NCI-H2196 (cell line): Measurements from ENCODE around the gene NRL.

Source experiments
- DNase-seq: peaks from one replicate; lab custom pipeline; 2025; ENCODE audit not compliant: unreplicated experiment; lab: John Stamatoyannopoulos, UW

Gene NRL

DNA sequence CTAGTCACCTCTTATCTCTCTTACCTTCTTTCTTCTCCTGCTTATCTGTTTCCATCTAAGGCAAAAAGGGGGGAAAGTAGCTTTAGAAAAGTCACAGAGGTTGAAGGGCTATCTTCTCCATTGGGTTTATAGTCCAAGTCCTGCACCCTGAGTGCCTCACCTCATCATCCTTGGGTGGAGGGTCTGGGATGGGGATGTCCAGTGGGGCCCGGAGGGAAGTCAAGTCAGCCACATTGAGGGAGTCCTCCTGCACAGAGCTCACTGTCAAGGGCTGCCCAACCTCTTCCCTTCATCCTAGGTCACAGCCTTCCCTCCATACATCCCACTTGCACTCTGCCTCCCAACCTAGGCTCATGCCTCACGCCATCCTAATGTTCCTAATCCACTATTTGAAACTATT is 30.5 kb upstream of the NRL start:
- DNase-seq: no peak

DNA sequence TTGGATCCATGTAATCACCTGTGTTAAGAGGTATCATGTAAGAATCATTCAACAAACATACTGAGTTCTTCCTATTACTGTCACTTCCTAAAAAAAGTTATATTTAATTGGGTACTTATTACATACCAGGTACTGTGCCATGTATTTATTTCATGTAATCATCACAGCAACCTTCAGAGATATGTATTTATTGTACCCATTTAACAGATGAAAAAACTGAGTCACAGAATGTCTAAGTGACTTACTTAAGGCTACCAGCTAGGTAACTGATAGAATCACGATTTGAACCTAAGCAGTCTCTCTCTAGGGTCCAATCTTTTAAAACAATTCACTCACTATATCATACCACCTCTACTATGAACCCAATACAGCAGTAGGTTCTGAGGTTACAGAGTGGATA is 29.7 kb upstream of the NRL start:
- DNase-seq: no peak

- no peak for DNase-seq
Observed at GRCh38 chr14:24143511-24143910, 28.8 kb upstream of the NRL start.

- DNase-seq: peak; percentile 100
Observed at GRCh38 chr14:24141097-24141880, 26.5 kb upstream of the NRL start, which contains the start of gene EMC9. EMC9 (minus strand) TSS chr14:24141591; CDS start chr14:24141304, 287 bp downstream.

GRCh38 chr14:24139272-24139934 is 24.7 kb upstream of the NRL start:
- no peak for DNase-seq

- DNase-seq: no peak
Observed at GRCh38 chr14:24138396-24139271, 23.9 kb upstream of the NRL start.

GRCh38 chr14:24137529-24138395 is 23.0 kb upstream of the NRL start:
- DNase-seq: no peak

DNA sequence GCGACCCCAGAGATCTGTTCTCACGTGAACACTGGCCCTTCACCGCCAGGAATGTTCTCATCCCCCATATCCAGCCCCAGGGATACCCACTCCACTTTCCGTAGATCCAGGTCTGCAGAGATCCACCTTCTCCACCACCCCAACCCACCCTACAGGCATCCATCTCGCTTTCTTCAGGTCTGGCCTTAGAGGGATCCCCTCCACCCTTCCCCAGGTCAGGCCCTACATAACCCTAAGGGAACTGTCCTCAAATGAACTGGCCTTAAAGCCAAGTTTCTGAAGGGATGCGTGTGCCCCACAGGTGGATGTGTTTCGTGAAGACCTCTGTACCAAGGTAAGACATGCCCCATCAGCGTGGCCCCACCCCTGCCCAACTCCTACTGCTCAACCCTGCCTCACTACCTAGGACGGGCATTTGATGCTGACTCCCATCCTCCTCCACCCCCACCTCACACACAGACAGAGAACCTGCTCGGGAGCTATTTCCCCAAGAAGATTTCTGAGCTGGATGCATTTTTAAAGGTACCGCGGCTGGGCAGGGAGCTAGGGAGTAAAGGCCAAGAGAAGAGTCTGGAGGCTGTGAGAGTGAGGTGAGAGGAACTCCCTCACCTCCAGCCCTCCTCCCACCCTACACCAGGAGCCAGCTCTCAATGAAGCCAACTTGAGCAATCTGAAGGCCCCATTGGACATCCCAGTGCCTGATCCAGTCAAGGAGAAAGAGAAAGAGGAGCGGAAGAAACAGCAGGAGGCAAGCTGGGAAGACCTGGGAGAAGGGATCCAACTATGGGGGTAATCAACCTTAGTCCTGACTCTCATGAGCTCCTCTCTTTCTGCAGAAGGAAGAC is 22.2 kb upstream of the NRL start:
- DNase-seq: no peak

- peak; percentile 95 for DNase-seq
Observed at GRCh38 chr14:24135834-24136683, 21.3 kb upstream of the NRL start, which contains the start of gene PSME1. PSME1 (plus strand) TSS chr14:24136194; CDS start chr14:24136263, 69 bp downstream.

GRCh38 chr14:24135584-24135833 is 20.8 kb upstream of the NRL start:
- no peak for DNase-seq

- DNase-seq: no peak
Observed at GRCh38 chr14:24133735-24134134, 19.0 kb upstream of the NRL start.

- DNase-seq: no peak
Observed at GRCh38 chr14:24132976-24133375, 18.2 kb upstream of the NRL start.

DNA sequence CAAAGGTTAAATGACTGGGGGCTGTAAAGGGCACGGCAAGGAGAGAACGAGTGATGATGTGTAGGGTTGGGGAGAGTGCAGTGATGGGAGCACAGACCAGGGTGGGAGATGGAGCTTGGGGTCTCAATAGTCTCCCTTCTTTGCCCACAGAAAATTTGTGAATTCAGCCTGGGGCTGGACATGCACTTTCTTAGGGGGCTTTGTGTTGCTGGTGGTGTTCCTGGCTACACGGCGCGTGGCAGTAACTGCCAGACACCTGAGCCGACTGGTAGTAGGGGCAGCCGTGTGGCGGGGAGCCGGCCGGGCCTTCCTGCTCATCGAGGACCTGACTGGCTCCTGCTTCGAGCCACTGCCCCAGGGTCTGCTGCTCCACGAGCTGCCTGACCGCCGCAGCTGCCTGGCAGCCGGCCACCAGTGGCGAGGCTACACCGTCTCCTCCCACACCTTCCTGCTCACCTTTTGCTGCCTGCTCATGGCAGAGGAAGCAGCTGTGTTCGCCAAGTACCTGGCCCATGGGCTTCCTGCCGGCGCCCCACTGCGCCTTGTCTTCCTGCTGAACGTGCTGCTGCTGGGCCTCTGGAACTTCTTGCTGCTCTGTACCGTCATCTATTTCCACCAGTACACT is 17.4 kb upstream of the NRL start:
- DNase-seq: peak; percentile 89

- no peak for DNase-seq
Observed at GRCh38 chr14:24131549-24131966, 16.8 kb upstream of the NRL start.

DNA sequence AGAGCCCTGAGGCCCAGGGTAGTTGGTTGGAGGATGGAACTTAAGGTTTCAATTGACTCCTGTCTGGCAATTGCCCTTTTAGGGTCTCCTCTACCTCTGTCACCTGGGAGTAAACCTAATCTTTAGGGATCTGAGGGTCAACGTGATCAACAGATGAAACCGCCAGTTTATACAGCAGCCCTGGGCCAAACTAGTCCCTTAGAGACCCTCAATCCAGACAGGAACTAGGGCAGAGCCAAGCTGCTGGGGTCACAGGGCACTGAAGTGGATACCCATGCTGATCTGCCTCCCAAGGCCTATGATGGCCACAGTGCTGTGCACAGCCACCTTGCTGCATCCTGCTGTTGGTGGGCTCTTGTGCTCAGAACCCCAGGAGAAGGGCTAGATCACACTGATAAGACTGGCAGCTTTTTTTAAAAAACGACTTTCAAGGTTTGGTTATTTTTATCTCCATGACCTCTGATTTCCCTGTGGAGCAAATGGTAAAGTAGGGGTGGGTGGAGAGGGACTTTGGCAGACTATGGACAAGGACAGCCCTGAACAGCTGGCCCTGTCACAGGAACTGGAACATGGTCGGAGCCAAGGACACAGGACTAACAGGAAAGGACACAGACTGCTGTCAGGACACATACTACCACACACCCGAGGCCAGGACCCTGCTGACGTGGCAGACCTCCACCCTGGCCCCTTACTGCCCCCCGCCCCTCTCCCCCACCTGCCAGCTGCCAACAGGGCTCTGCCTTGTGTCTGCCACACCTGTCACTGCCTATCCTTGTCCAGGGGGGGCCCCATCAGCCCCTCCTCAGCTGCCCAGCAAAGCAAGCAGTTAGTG is 16.2 kb upstream of the NRL start:
- DNase-seq: no peak

DNA sequence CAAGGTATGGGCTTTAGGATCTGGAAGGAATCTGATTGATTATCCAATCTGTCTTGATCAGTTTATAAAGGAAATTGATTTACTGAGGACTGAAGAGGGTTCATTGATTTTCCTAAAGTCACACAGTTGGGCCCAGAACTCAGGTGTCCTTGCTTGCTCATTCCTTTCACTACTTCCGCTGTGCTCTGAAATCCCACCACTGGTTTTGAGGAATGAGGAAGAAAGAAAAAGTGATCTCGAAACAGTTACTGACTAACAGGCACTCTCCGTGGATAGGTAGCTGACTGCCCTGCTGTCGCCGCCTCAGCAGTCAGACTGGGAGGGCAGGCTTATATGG is 15.6 kb upstream of the NRL start, which contains the start of gene FITM1:
Gene FITM1, plus strand, starts transcription at position 280 of the 337 bp plus-strand sequence. CDS start 905 bp downstream, outside the sequence.
- DNase-seq: no peak

DNA sequence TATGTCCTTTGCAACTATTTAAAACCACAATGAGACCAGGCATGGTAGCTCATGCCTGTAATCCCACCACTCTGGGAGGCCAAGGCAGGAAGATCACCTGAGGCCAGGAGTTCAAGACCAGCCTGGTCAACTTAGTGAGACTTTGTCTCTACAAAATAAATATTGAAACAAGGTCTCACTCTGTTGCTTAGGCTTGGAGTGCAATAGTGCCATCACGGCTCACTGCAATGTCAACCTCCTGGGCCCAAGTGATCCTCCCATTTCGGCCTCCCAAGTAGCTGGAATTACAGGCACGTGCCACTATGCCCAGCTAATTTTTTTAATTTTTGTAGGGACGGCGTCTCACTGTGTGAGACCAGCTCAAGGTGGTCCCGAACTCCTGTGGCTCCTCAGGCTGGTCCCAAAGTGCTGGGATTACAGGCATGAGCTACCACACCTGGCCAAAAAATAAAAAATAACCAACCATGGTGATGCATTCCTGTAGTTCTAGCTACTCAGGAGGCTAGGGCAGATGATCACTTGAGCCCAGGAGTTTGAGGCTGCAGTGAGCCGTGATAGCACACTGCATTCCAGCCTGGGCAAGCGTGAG is 14.8 kb upstream of the NRL start:
- DNase-seq: no peak
